ENCODE data around the gene C9orf85. TPM values are rescaled to one million over a fixed set of nuclear protein-coding genes. Genes with fewer than 3 reads are reported as not detected.
"Not testable (repeated sequence)": the region's sequence is repeated elsewhere in the genome, so short reads cannot be mapped to it uniquely, and the experiment has no call there.

Gene C9orf85
- total and polyA plus RNA-seq, 9 of the 15 experiments (the other 6 are each of a cell fraction or from before 2014, with no cell fraction given) = 6.7 to 17.6 (median 13.0) TPM

GRCh38 chr9:71954652-71955051 is 43.2 kb downstream of the C9orf85 start (continued):
- TF ChIP-seq, protein P1, sequence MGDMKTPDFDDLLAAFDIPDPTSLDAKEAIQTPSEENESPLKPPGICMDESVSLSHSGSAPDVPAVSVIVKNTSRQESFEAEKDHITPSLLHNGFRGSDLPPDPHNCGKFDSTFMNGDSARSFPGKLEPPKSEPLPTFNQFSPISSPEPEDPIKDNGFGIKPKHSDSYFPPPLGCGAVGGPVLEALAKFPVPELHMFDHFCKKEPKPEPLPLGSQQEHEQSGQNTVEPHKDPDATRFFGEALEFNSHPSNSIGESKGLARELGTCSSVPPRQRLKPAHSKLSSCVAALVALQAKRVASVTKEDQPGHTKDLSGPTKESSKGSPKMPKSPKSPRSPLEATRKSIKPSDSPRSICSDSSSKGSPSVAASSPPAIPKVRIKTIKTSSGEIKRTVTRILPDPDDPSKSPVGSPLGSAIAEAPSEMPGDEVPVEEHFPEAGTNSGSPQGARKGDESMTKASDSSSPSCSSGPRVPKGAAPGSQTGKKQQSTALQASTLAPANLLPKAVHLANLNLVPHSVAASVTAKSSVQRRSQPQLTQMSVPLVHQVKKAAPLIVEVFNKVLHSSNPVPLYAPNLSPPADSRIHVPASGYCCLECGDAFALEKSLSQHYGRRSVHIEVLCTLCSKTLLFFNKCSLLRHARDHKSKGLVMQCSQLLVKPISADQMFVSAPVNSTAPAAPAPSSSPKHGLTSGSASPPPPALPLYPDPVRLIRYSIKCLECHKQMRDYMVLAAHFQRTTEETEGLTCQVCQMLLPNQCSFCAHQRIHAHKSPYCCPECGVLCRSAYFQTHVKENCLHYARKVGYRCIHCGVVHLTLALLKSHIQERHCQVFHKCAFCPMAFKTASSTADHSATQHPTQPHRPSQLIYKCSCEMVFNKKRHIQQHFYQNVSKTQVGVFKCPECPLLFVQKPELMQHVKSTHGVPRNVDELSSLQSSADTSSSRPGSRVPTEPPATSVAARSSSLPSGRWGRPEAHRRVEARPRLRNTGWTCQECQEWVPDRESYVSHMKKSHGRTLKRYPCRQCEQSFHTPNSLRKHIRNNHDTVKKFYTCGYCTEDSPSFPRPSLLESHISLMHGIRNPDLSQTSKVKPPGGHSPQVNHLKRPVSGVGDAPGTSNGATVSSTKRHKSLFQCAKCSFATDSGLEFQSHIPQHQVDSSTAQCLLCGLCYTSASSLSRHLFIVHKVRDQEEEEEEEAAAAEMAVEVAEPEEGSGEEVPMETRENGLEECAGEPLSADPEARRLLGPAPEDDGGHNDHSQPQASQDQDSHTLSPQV (IDR thresholded peaks at IDR 0.05) = peak; percentile 84
- peak; percentile 71; the same call in 1 of the 2 replicates for TF ChIP-seq ZNF668 (CRISPR knock-in tag; IDR thresholded peaks at IDR 0.05)
- TF ChIP-seq CREB3 (tag; conservative IDR thresholded peaks at IDR 0.05; ENCODE audit: low read depth) = peak; percentile 72; the same call in 1 of the 2 replicates
- peak; percentile 64 for TF ChIP-seq CXXC5 (CRISPR knock-in tag; IDR thresholded peaks at IDR 0.05)
- peak; percentile 23; the same call in 1 of the 2 replicates for TF ChIP-seq BACH1 (tag; IDR thresholded peaks at IDR 0.05)
- TF ChIP-seq, protein P2, sequence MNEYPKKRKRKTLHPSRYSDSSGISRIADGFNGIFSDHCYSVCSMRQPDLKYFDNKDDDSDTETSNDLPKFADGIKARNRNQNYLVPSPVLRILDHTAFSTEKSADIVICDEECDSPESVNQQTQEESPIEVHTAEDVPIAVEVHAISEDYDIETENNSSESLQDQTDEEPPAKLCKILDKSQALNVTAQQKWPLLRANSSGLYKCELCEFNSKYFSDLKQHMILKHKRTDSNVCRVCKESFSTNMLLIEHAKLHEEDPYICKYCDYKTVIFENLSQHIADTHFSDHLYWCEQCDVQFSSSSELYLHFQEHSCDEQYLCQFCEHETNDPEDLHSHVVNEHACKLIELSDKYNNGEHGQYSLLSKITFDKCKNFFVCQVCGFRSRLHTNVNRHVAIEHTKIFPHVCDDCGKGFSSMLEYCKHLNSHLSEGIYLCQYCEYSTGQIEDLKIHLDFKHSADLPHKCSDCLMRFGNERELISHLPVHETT (CRISPR knock-in tag; conservative IDR thresholded peaks at IDR 0.05 in 1 of 2, IDR thresholded peaks at IDR 0.05 in 1 of 2) = peak in 1 of 2 experiments; percentile 58; a peak in 2 of 4 replicates
- TF ChIP-seq ZNF583 (CRISPR knock-in tag; IDR thresholded peaks at IDR 0.05) = peak; percentile 77; the same call in 1 of the 2 replicates
- peak; percentile 66; the same call in 1 of the 2 replicates for TF ChIP-seq MEF2D (tag; conservative IDR thresholded peaks at IDR 0.05; ENCODE audit: low read depth)
- peak; percentile 49; the same call in 1 of the 2 replicates for TF ChIP-seq KLF6 (CRISPR knock-in tag; IDR thresholded peaks at IDR 0.05; ENCODE audit: borderline replicate concordance)
- TF ChIP-seq, protein P3, sequence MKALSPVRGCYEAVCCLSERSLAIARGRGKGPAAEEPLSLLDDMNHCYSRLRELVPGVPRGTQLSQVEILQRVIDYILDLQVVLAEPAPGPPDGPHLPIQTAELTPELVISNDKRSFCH (CRISPR knock-in tag; IDR thresholded peaks at IDR 0.05) = not testable (repeated sequence)
- TF ChIP-seq, protein P3 (tag; IDR thresholded peaks at IDR 0.05) = peak; percentile 88
- 0 out of 2 replicates have a peak, but pooled peaks have one; percentile 37 for TF ChIP-seq HDAC8 (tag; IDR thresholded peaks at IDR 0.05)
- TF ChIP-seq DMBX1 (CRISPR knock-in tag; IDR thresholded peaks at IDR 0.05; ENCODE audit: borderline replicate concordance) = peak; percentile 81
- TF ChIP-seq, protein P4, sequence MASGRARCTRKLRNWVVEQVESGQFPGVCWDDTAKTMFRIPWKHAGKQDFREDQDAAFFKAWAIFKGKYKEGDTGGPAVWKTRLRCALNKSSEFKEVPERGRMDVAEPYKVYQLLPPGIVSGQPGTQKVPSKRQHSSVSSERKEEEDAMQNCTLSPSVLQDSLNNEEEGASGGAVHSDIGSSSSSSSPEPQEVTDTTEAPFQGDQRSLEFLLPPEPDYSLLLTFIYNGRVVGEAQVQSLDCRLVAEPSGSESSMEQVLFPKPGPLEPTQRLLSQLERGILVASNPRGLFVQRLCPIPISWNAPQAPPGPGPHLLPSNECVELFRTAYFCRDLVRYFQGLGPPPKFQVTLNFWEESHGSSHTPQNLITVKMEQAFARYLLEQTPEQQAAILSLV (tag; IDR thresholded peaks at IDR 0.05) = peak; percentile 52; the same call in 1 of the 2 replicates
- 0 out of 2 replicates have a peak, but pooled peaks have one; percentile 46 for TF ChIP-seq SMAD3 (CRISPR knock-in tag; conservative IDR thresholded peaks at IDR 0.05)
- peak; percentile 79; the same call in 1 of the 2 replicates for TF ChIP-seq DDX20 (tag; IDR thresholded peaks at IDR 0.05; ENCODE audit: low read depth)
- peak; percentile 32; the same call in 1 of the 2 replicates for TF ChIP-seq E2F3 (CRISPR knock-in tag; IDR thresholded peaks at IDR 0.05)
